Vagina (tissue), 2 donors: ENCODE measurements around the gene RNF227. TPM values are rescaled to one million over a fixed set of nuclear protein-coding genes. Genes with fewer than 3 reads are reported as not detected.

Source experiments
- DNase-seq, 2 donors: peaks; one replicate each; pipeline ENCODE4 v3.0.0-alpha.2; 2017; ENCODE audit errors: extremely low spot score in 2 of 2
- H3K27ac ChIP-seq: fragments of 200-600 bp; sonication (generic); one replicate; pipeline ENCODE4 v1.5.1; 2019
- H3K27me3 ChIP-seq: fragments of 200-600 bp; sonication (generic); one replicate; pipeline ENCODE4 v1.5.1; 2019
- H3K36me3 ChIP-seq, 2 donors: fragments of 200-600 bp; sonication (generic); one replicate each; pipeline ENCODE4 v1.5.1; 2017 to 2019
- H3K4me1 ChIP-seq: fragments of 200-600 bp; sonication (generic); one replicate; pipeline ENCODE4 v1.5.1; 2019
- H3K4me3 ChIP-seq, 2 donors: fragments of 200-600 bp; sonication (generic); 1 replicate in 1 of 2; 2 replicates in 1 of 2; pipeline ENCODE4 v1.5.1; 2016 to 2019
- H3K9me3 ChIP-seq: fragments of 200-600 bp; sonication (generic); one replicate; pipeline ENCODE4 v1.5.1; 2019
- POLR2A ChIP-seq, 2 donors: fragments of 450-650 bp; IDR thresholded peaks; one replicate each; pipeline ENCODE4 v1.6.1; 2017; ENCODE audit warnings: antibody characterized with exemption in 2 of 2, mild to moderate bottlenecking in 2 of 2, moderate library complexity in 2 of 2
- POLR2AphosphoS5 ChIP-seq, 2 donors: sonication (generic); formaldehyde crosslinking; IDR thresholded peaks; one replicate each; pipeline ENCODE4 v1.9.0; 2017; ENCODE audit warnings: antibody characterized with exemption in 2 of 2, mild to moderate bottlenecking in 2 of 2, low read depth in 1 of 2; ENCODE audit not compliant: insufficient read depth in 1 of 2
- intact Hi-C: fragments of 100-400 bp; cut with DNase I; formaldehyde crosslinking; loops from one replicate; pipeline ENCODE4 v1.15.1; 2023
- total RNA-seq: library from RNA; depleted of rRNA; stranded (reverse); fragments of >200 nt; gene quantifications from one replicate; pipeline ENCODE4 v1.2.3, GENCODE V29; 2016
- TF ChIP-seq, protein P1 (sequence below), 3 experiments: fragments of 450-650 bp in 2 of 3; fragments of 200-600 bp in 1 of 3; sonication (generic) in 1 of 3; IDR thresholded peaks; one replicate each; pipeline ENCODE4 v1.5.1; 2017 to 2019; ENCODE audit warnings: antibody characterized with exemption in 3 of 3, mild to moderate bottlenecking in 2 of 3, moderate library complexity in 2 of 3

The RNF227 gene
- 2.9 TPM for total RNA-seq

DNA sequence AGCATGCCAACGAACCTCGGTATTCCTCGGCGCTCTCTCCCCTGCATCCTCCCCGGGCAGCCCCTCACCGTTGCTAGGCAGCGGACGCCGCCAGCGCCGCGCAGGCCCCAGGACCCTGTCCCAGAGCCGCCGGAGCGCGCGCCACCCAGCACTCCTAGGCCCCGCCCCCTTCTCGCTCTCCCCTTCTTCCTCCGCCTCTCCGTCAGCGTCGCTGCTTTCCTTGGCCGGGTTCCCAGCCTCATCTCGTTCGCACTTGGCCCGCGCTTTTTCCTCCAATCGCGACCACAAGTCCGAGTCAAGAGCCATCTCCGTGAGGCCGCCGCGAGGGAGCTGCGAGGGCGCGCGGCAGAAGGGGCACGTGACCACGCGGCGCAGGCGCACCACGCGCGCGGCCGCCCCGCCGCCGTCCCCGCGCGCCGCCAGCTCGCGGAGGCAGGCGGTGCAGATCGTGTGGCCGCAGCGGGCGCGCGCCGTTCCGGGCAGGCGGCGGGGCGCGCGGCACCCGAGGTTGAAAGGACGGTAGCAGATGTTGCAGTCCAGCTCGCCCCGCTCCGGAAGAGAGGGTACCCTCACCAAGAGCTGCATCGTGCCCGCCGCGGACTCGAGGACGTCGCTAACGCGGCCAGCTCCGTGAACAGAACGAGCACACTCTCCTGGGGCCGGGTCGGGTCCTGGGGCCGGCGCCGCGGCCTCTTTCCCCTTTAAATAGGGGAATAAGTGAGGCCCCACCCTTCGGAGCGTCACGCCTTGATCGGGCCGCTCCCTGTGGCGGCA is at the start of gene RNF227:
RNF227 (minus strand) TSS at position 679 of the 774 bp plus-strand sequence; CDS start at position 585, 94 bp downstream.
- Histone ChIP-seq H3K4me1 (peaks cover 17% of the 10 kb centered on the region), H3K36me3 (peaks cover 0 to 13% of the 10 kb centered on the region in 2 donors), H3K4me3 (peak within 1 kb of the TSS; percentile 51 to 60), H3K9me3 (no peaks in the 10 kb centered on the region), H3K27ac (peak within 1 kb of the TSS; percentile 95), H3K27me3 (no peaks in the 10 kb centered on the region)
- TF ChIP-seq, protein P1, sequence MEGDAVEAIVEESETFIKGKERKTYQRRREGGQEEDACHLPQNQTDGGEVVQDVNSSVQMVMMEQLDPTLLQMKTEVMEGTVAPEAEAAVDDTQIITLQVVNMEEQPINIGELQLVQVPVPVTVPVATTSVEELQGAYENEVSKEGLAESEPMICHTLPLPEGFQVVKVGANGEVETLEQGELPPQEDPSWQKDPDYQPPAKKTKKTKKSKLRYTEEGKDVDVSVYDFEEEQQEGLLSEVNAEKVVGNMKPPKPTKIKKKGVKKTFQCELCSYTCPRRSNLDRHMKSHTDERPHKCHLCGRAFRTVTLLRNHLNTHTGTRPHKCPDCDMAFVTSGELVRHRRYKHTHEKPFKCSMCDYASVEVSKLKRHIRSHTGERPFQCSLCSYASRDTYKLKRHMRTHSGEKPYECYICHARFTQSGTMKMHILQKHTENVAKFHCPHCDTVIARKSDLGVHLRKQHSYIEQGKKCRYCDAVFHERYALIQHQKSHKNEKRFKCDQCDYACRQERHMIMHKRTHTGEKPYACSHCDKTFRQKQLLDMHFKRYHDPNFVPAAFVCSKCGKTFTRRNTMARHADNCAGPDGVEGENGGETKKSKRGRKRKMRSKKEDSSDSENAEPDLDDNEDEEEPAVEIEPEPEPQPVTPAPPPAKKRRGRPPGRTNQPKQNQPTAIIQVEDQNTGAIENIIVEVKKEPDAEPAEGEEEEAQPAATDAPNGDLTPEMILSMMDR (IDR thresholded peaks at IDR 0.05), result no peak
- TF ChIP-seq POLR2A (IDR thresholded peaks at IDR 0.05), result peak in 1 of 2 donors; percentile 48
- TF ChIP-seq POLR2AphosphoS5 (IDR thresholded peaks at IDR 0.05; ENCODE audit: insufficient read depth in 1 of 2, low read depth in 1 of 2), result peak in 1 of 2 donors; percentile 75
- peak in 1 of 2 donors; percentile 95 for DNase-seq
- intact Hi-C loops, result no loop called here

DNA sequence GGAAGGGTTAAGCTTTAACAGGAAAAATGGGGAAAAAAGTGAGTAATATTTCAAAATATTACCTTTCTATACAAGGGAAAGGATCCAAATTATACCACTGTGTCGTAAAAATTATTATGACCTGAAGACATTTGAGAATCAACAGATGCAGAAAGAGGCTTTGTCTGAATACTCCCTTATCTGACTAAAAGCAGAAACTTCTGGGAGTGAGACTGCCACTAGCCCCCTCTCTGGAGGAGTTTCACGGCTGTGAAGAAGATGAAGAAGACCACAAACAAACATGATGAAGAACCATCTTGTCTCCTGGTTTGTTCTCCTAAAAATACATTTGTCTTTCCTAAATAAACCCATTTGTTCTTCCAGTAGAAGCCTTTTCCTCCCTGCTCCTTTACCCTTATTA is 45.3 kb upstream of the RNF227 start:
- Histone ChIP-seq H3K9me3 (no peaks in the 10 kb centered on the region), H3K4me1 (no peaks in the 10 kb centered on the region), H3K27me3 (no peaks in the 10 kb centered on the region), H3K36me3 (no peaks in the 10 kb centered on the region), H3K27ac (no peak overlapping the region), H3K4me3 (no peak overlapping the region)
- intact Hi-C loops, result no loop called here
- DNase-seq, result no peak
- TF ChIP-seq, protein P1 (IDR thresholded peaks at IDR 0.05), result no peak
- TF ChIP-seq POLR2AphosphoS5 (IDR thresholded peaks at IDR 0.05; ENCODE audit: insufficient read depth in 1 of 2, low read depth in 1 of 2), result no peak
- no peak for TF ChIP-seq POLR2A (IDR thresholded peaks at IDR 0.05)

DNA sequence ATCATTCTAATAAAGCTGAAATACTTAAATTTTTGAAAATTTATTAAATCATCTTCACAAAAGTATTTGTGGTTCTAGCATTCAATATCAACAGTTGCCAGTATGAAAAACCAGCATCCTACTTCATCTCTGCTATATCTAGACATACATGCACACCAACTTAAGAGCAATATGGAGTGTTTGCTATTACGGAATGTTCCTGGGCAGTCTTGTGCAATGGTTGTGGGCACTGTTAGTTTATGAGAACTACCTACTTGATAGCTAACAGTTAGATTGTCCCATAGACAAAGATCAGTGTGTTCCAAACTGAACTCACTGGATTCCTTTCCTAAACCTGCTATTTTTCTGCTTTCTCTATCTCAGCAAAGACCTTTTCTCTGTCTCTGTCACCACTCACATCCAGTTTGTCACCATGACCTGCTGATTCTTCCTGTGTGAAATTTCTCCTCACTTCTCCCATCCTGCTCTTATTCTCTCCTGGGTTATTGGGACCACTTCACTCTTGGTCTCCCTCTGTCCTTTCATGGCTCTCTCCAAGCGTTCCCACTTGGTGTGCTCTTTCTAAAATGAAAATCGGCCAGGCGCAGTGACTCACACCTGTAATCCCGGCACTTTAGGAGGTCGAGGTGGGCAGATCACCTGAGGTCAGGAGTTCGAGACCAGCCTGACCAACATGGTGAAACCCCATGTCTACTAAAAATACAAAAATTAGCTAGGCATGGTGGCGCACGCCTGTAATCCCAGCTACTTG is 43.6 kb upstream of the RNF227 start:
- no peaks in the 10 kb centered on the region for H3K4me1 ChIP-seq
- no peaks in the 10 kb centered on the region for H3K27me3 ChIP-seq
- TF ChIP-seq, protein P1 (IDR thresholded peaks at IDR 0.05), result no peak
- TF ChIP-seq POLR2AphosphoS5 (IDR thresholded peaks at IDR 0.05; ENCODE audit: insufficient read depth in 1 of 2, low read depth in 1 of 2) (no peak), POLR2A (IDR thresholded peaks at IDR 0.05) (no peak)
- H3K36me3 ChIP-seq, result no peaks in the 10 kb centered on the region
- no peak overlapping the region for H3K27ac ChIP-seq
- intact Hi-C loops, result no loop called here
- no peak overlapping the region for H3K4me3 ChIP-seq
- no peaks in the 10 kb centered on the region for H3K9me3 ChIP-seq
- no peak for DNase-seq

DNA sequence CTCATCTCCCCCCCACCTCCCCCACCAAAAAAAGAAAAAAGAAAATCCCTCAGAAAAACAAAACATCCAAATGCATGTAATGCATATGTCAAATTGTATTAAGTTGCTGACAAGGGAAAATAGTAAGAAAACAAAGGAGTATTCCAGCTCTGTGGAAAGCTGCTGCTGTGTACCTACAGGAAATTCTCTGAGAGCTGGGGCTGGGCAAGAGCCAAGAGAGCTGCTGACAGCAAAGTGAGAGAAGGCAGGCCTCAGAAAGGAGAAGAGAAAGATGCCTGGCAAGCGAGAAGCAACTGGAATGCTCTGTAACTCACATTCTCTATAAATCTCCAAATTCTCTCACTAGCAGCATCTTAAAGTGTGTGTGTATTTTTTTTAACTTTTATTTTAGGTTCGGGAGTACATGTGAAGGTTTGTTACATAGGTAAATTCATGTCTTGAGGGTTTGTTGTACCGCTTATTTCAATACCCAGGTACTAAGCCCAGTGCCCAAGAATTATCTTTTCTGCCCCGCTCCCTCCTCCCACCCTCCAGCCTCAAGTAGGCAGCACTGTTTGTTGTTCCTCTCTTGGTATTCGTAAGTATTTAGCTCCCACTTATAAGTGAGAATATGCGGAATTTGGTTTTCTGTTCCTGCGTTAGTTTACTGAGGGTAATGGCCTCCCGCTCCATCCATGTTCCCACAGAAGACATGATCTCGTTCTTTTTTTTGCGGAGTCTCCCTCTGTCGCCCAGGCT is 40.3 kb upstream of the RNF227 start:
- Histone ChIP-seq H3K27me3 (no peaks in the 10 kb centered on the region), H3K36me3 (no peaks in the 10 kb centered on the region), H3K4me3 (no peak overlapping the region), H3K4me1 (no peaks in the 10 kb centered on the region), H3K27ac (no peak overlapping the region), H3K9me3 (no peaks in the 10 kb centered on the region)
- intact Hi-C loops, result no loop called here
- DNase-seq, result no peak
- TF ChIP-seq POLR2A (IDR thresholded peaks at IDR 0.05), result no peak
- TF ChIP-seq, protein P1 (IDR thresholded peaks at IDR 0.05), result no peak
- TF ChIP-seq POLR2AphosphoS5 (IDR thresholded peaks at IDR 0.05; ENCODE audit: insufficient read depth in 1 of 2, low read depth in 1 of 2), result no peak
